Neuronal stem cell (in vitro differentiated cells): ENCODE measurements around the gene PNPLA2.

Source experiments
- DNase-seq: peaks from one replicate; pipeline ENCODE4 v3.0.0-alpha.2; 2013; ENCODE audit warnings: low spot score
- H2AFZ ChIP-seq: one replicate; pipeline ENCODE4 v1.6.1; 2013; ENCODE audit warnings: mild to moderate bottlenecking, low read length, inconsistent platforms
- H2AK5ac ChIP-seq: 2 replicates; pipeline ENCODE4 v1.6.1; 2013; ENCODE audit warnings: low read depth, mild to moderate bottlenecking, inconsistent platforms, low read length, moderate library complexity, mixed read lengths
- H2BK120ac ChIP-seq: 2 replicates; pipeline ENCODE4 v1.6.1; 2013; ENCODE audit warnings: low read depth, mild to moderate bottlenecking, inconsistent platforms, low read length, moderate library complexity, mixed read lengths
- H2BK12ac ChIP-seq: one replicate; pipeline ENCODE4 v1.6.1; 2013; ENCODE audit warnings: low read length, inconsistent platforms
- H2BK15ac ChIP-seq: 2 replicates; pipeline ENCODE4 v1.6.1; 2013; ENCODE audit warnings: mild to moderate bottlenecking, low read length, inconsistent platforms, mixed read lengths
- H2BK5ac ChIP-seq: one replicate; pipeline ENCODE4 v1.6.1; 2013; ENCODE audit warnings: inconsistent platforms, mild to moderate bottlenecking, low read length, moderate library complexity
- H3K14ac ChIP-seq: one replicate; pipeline ENCODE4 v1.6.1; 2013; ENCODE audit warnings: low read length, inconsistent platforms
- H3K18ac ChIP-seq: 2 replicates; pipeline ENCODE4 v1.6.1; 2013; ENCODE audit warnings: low read length, inconsistent platforms
- H3K23ac ChIP-seq: 2 replicates; pipeline ENCODE4 v1.6.1; 2013; ENCODE audit warnings: low read depth, mild to moderate bottlenecking, mixed read lengths, low read length, inconsistent platforms; ENCODE audit not compliant: poor library complexity
- H3K27ac ChIP-seq: replicated peaks from 3 replicates; pipeline ENCODE4 v1.5.1; 2013; ENCODE audit warnings: low read length, inconsistent platforms
- H3K27me3 ChIP-seq, 3 experiments: 2 replicates each; pipeline ENCODE4 v1.6.1; 2013; ENCODE audit warnings: low read length in 3 of 3, mild to moderate bottlenecking in 2 of 3, inconsistent platforms in 1 of 3, low read depth in 1 of 3, mixed read lengths in 1 of 3, moderate library complexity in 1 of 3; ENCODE audit not compliant: control insufficient read depth in 3 of 3, insufficient read depth in 3 of 3
- H3K36me3 ChIP-seq, 2 donors: replicated peaks in 1 of 2; 2 replicates each; pipeline ENCODE4 v1.6.1; 2013; ENCODE audit warnings: low read length in 2 of 2; ENCODE audit not compliant: control insufficient read depth in 2 of 2, insufficient read depth in 2 of 2
- H3K4ac ChIP-seq: 2 replicates; pipeline ENCODE4 v1.6.1; 2013; ENCODE audit warnings: inconsistent platforms, mild to moderate bottlenecking, low read length, moderate library complexity
- H3K4me1 ChIP-seq, 2 donors: 1 replicate in 1 of 2; 2 replicates in 1 of 2; pipeline ENCODE4 v1.6.1; 2013; ENCODE audit warnings: low read length in 2 of 2, low read depth in 1 of 2; ENCODE audit not compliant: control insufficient read depth in 2 of 2, insufficient read depth in 1 of 2
- H3K4me2 ChIP-seq: one replicate; pipeline ENCODE4 v1.6.1; 2013; ENCODE audit warnings: mild to moderate bottlenecking, low read length, inconsistent platforms; ENCODE audit not compliant: insufficient read depth, poor library complexity, severe bottlenecking
- H3K4me3 ChIP-seq, 2 donors: 2 replicates each; pipeline ENCODE4 v1.5.1; 2013; ENCODE audit warnings: low read length in 2 of 2, mild to moderate bottlenecking in 2 of 2, inconsistent platforms in 1 of 2, moderate library complexity in 1 of 2
- H3K79me1 ChIP-seq: one replicate; pipeline ENCODE4 v1.6.1; 2013; ENCODE audit warnings: low read depth, mild to moderate bottlenecking, inconsistent platforms, low read length, moderate library complexity
- H3K9ac ChIP-seq: one replicate; pipeline ENCODE4 v1.6.1; 2013; ENCODE audit warnings: mild to moderate bottlenecking, low read depth, low read length, inconsistent platforms; ENCODE audit not compliant: poor library complexity
- H3K9me3 ChIP-seq, 2 donors: replicated peaks in 1 of 2; 2 replicates each; pipeline versions ENCODE3 to v1.6.1; 2013; ENCODE audit warnings: low read length in 2 of 2, mild to moderate bottlenecking in 2 of 2, inconsistent platforms in 1 of 2, low read depth in 1 of 2, mixed read lengths in 1 of 2, moderate library complexity in 1 of 2; ENCODE audit not compliant: control insufficient read depth in 2 of 2, insufficient read depth in 1 of 2
- H4K8ac ChIP-seq: one replicate; pipeline ENCODE4 v1.6.1; 2013; ENCODE audit warnings: low read depth, mild to moderate bottlenecking, inconsistent platforms, low read length, moderate library complexity
- H4K91ac ChIP-seq: one replicate; pipeline ENCODE4 v1.6.1; 2013; ENCODE audit warnings: low read length, low read depth, mild to moderate bottlenecking, inconsistent platforms; ENCODE audit not compliant: poor library complexity
- WGBS, 2 donors: extraction: QIAGEN DNeasy Blood & Tissue Kit; methylation state at CpG; one replicate each; pipeline ENCODE4 v1.1.7; 2013; ENCODE audit warnings: missing lambda C conversion rate in 2 of 2, mixed read lengths in 1 of 2; ENCODE audit not compliant: insufficient read length in 2 of 2, insufficient replicate concordance in 1 of 2; ENCODE audit errors: extremely low coverage in 2 of 2; 5-methylcytosine and 5-hydroxymethylcytosine counted together

PNPLA2 gene

DNA sequence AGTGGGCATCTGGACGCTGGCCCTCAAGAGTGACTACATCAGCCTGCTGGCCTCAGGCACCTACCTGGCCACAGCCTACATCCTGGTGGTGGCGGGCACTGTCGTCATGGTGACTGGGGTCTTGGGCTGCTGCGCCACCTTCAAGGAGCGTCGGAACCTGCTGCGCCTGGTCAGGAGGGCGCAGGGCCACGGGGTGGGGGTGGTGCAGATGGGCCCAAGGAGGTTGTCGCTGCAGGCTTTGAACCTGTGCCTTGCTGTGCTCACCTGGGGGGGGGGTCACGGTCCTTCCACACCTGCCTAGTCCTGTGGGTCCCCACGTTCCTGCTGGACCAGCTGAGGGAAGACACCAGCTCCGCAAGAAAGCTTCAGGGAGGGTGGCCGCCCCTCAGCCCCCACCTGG is 17.6 kb downstream of the PNPLA2 start:
- no peak overlapping the region for H2BK12ac ChIP-seq
- peak overlapping the region; percentile 77 for H3K9ac ChIP-seq
- no peak overlapping the region for H4K8ac ChIP-seq
- no peak overlapping the region for H3K4me2 ChIP-seq
- no peak for DNase-seq
- peaks cover 35% of the 10 kb centered on the region for H3K79me1 ChIP-seq
- peak overlapping the region; percentile 24 for H2BK5ac ChIP-seq
- no peak overlapping the region for H2AK5ac ChIP-seq
- H3K27ac ChIP-seq: no peak overlapping the region
- peaks cover 0 to 3% of the 10 kb centered on the region in 2 donors for H3K9me3 ChIP-seq
- peaks cover 2 to 10% (median 9%) of the 10 kb centered on the region in 3 experiments for H3K27me3 ChIP-seq
- no peak overlapping the region for H2BK120ac ChIP-seq
- peaks cover 23 to 27% of the 10 kb centered on the region in 2 donors for H3K4me1 ChIP-seq
- H3K36me3 ChIP-seq: peaks cover 48 to 60% of the 10 kb centered on the region in 2 donors
- H2BK15ac ChIP-seq: no peak overlapping the region
- no peak overlapping the region for H3K4me3 ChIP-seq
- no peak overlapping the region for H3K18ac ChIP-seq
- WGBS, 2 donors: no CpG with 5 or more reads among the region's 14 CpGs
- no peak overlapping the region for H4K91ac ChIP-seq
- no peak overlapping the region for H3K14ac ChIP-seq
- peak overlapping the region; percentile 73 for H3K23ac ChIP-seq
- no peak overlapping the region for H2AFZ ChIP-seq
- no peak overlapping the region for H3K4ac ChIP-seq

DNA sequence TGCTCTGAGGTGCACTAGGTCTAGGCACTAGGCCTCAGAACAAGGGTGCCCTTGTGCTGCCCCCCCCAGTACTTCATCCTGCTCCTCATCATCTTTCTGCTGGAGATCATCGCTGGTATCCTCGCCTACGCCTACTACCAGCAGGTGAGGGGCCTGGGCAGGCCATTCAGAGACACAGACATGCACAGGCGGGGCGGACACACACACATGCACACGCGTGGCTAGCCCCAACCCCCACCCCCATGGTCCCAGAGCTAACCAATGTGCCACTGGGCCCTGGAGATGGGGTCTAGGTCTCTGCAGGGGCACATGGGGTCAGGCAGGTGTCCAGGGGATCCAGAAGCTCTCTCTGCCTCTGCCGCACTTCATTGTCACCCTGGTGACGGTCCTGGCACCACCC is 18.0 kb downstream of the PNPLA2 start:
- no peak for DNase-seq
- H3K9ac ChIP-seq: no peak overlapping the region
- H2BK15ac ChIP-seq: no peak overlapping the region
- peaks cover 48 to 62% of the 10 kb centered on the region in 2 donors for H3K36me3 ChIP-seq
- peaks cover 36% of the 10 kb centered on the region for H3K79me1 ChIP-seq
- H2AK5ac ChIP-seq: peak overlapping the region; percentile 35
- no peak overlapping the region for H3K4ac ChIP-seq
- H3K9me3 ChIP-seq: peaks cover 0 to 3% of the 10 kb centered on the region in 2 donors
- H3K18ac ChIP-seq: no peak overlapping the region
- no peak overlapping the region for H3K27ac ChIP-seq
- no peak overlapping the region for H3K4me3 ChIP-seq
- H4K8ac ChIP-seq: no peak overlapping the region
- no peak overlapping the region for H2BK120ac ChIP-seq
- peaks cover 0 to 6% (median 4%) of the 10 kb centered on the region in 3 experiments for H3K27me3 ChIP-seq
- peak overlapping the region; percentile 18 for H3K4me2 ChIP-seq
- H3K23ac ChIP-seq: peak overlapping the region; percentile 85
- no peak overlapping the region for H2BK12ac ChIP-seq
- peak overlapping the region; percentile 13 for H2BK5ac ChIP-seq
- no CpG with 5 or more reads among the region's 9 CpGs for WGBS, 2 donors
- H3K14ac ChIP-seq: no peak overlapping the region
- H3K4me1 ChIP-seq: peaks cover 20 to 24% of the 10 kb centered on the region in 2 donors
- H4K91ac ChIP-seq: no peak overlapping the region
- no peak overlapping the region for H2AFZ ChIP-seq

GRCh38 chr11:837189-837989 is 18.7 kb downstream of the PNPLA2 start:
- Histone ChIP-seq H3K4me2 (no peak overlapping the region), H3K4me3 (no peak overlapping the region), H4K91ac (no peak overlapping the region), H3K9ac (peak overlapping the region; percentile 30), H2BK15ac (no peak overlapping the region), H2BK120ac (no peak overlapping the region), H2BK5ac (peak overlapping the region; percentile 13), H4K8ac (peak overlapping the region; percentile 65), H3K4me1 (peaks cover 13 to 17% of the 10 kb centered on the region in 2 donors), H3K27me3 (no peaks in the 10 kb centered on the region), H3K4ac (no peak overlapping the region), H3K18ac (no peak overlapping the region), H2AK5ac (peak overlapping the region; percentile 35), H3K23ac (peak overlapping the region; percentile 85), H2AFZ (no peak overlapping the region), H2BK12ac (no peak overlapping the region), H3K9me3 (no peaks in the 10 kb centered on the region), H3K36me3 (peaks cover 48 to 62% of the 10 kb centered on the region in 2 donors), H3K14ac (no peak overlapping the region), H3K27ac (no peak overlapping the region), H3K79me1 (peaks cover 42% of the 10 kb centered on the region)
- no CpG with 5 or more reads among the region's 22 CpGs for WGBS, 2 donors
- no peak for DNase-seq

GRCh38 chr11:837990-838307 is 19.2 kb downstream of the PNPLA2 start:
- peak overlapping the region; percentile 65 for H3K23ac ChIP-seq

More at GRCh38 chr11:837990-838307, 19.2 kb downstream of the PNPLA2 start:
- no peak overlapping the region for H3K4me3 ChIP-seq
- no peak overlapping the region for H3K4ac ChIP-seq
- H2BK120ac ChIP-seq: no peak overlapping the region
- H3K27me3 ChIP-seq: no peaks in the 10 kb centered on the region
- H3K36me3 ChIP-seq: peaks cover 48 to 62% of the 10 kb centered on the region in 2 donors
- H3K4me2 ChIP-seq: no peak overlapping the region
- no CpG with 5 or more reads among the region's 8 CpGs for WGBS, 2 donors
- no peak overlapping the region for H4K91ac ChIP-seq
- peak overlapping the region; percentile 65 for H4K8ac ChIP-seq
- H3K9ac ChIP-seq: peak overlapping the region; percentile 30
- peaks cover 42% of the 10 kb centered on the region for H3K79me1 ChIP-seq
- H3K9me3 ChIP-seq: no peaks in the 10 kb centered on the region
- H3K18ac ChIP-seq: no peak overlapping the region
- no peak overlapping the region for H2BK12ac ChIP-seq
- no peak overlapping the region for H2AFZ ChIP-seq
- H3K14ac ChIP-seq: no peak overlapping the region
- no peak overlapping the region for H3K27ac ChIP-seq
- H2BK5ac ChIP-seq: no peak overlapping the region
- H2AK5ac ChIP-seq: no peak overlapping the region
- H3K4me1 ChIP-seq: peaks cover 13 to 14% of the 10 kb centered on the region in 2 donors
- H2BK15ac ChIP-seq: no peak overlapping the region
- DNase-seq: no peak
